Hematopoietic multipotent progenitor cell treated with erythropoietin and hydrocortisone succinate and interleukin-3 and kit ligand, for 15 days (in vitro differentiated cells): ENCODE measurements around the gene KRTAP5-6.
"Not testable (repeated sequence)": the region's sequence is repeated elsewhere in the genome, so short reads cannot be mapped to it uniquely, and the experiment has no call there.

Source experiments
- DNase-seq: peaks from one replicate; pipeline ENCODE4 v3.0.0-alpha.2; 2015; ENCODE audit warnings: low spot score

Gene KRTAP5-6

GRCh38 chr11:1661454-1662269, 35.3 kb upstream of the KRTAP5-6 start:
- DNase-seq = not testable (repeated sequence)

GRCh38 chr11:1662699-1663283, 34.2 kb upstream of the KRTAP5-6 start:
- not testable (repeated sequence) for DNase-seq

DNA sequence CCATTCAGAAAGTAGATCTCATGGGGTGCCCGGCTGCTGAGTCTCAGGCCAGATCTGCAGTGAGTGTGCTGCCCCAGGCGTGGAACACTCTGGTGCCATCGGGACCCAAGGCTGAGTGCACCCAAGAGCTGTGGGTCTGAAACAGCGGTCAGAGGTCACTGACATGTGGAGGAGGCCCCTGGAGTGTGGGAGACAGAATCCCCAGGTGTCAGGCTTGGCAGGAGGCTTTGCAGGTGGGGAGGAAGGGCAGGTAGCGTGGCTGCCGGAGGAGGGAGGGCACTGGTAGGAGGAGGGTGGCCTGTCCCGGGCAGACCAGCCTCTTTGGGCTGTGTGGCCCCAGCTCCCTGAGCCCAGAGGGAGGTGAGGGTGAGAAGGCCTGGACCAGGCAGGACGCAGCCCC, 31.7 kb upstream of the KRTAP5-6 start:
- no peak for DNase-seq

DNA sequence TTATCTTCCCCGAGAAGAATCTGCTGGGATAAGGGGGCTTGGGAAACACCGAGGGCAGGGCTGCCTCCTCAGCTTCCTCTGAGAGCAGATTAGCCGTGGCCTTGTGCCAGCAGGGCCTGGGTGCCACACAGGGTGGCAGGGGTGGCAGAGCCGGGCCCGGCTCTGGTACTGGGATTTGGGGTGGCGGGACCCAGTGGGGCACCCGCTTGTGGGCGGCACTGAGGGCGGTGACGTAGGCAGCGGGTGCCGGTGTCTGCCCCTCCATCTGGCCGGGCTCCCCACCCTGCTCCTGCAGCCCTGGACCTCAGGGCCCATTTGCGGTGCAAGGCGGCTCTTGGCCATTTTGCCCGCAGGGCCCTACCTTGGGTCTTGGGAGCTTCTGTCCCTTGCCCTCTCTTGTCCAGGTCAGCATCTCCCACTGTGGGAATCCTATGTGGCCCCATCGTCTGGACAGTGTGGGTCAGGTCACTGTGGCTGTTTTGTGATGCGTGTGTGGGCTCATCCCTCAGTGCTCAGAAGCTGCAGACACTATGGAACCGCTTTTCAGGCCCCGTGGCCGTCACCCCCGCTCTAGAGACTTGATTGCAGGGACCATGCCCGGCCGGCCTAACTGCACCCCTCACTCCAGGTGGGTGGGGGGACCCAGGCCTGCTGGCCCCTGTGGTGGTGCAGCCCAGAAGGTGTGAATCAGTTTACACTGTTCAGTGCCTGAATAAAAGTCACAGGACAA, 29.7 kb upstream of the KRTAP5-6 start:
- DNase-seq = no peak

GRCh38 chr11:1667906-1668305, 29.1 kb upstream of the KRTAP5-6 start:
- no peak for DNase-seq

GRCh38 chr11:1668911-1669473, 28.0 kb upstream of the KRTAP5-6 start:
- no peak for DNase-seq

DNA sequence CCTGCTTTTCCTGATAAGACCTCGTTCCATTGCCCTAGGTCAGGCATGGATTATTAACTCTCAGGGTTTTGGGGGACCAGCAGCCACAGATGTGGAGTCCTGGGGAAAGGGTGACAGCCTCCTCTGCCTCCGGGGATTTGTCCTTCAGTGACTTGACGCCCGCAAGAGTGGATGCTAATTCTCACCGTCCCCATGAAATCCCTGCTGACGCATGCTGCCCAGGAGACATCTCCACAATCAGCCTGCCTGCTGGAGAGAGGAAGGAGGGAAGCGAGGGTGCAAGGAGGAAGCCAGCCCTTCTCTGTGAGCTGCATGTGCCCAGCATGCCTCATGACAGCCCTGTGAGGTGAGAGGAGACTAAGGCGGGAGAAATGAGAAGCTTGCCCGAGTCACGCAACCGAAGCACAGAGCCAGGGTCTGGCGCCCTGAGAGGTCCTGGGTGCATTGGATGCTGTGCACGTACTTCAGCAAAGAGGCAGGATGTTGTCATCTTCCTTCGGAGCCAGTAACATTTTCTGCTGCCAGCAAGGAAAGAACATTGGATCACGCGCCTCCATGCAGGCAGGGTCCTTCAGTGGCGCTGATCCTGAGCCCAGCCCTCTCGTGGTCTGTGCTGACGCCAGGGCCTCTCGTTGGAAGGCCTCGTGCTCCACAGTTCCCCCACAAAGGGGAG, 27.3 kb upstream of the KRTAP5-6 start:
- DNase-seq = no peak

- not testable (repeated sequence) for DNase-seq
These were observed 26.5 kb upstream of the KRTAP5-6 start for GRCh38 chr11:1670457-1670856.

GRCh38 chr11:1670905-1671371, 26.1 kb upstream of the KRTAP5-6 start:
- no peak for DNase-seq

GRCh38 chr11:1671658-1672057, 25.3 kb upstream of the KRTAP5-6 start:
- DNase-seq = no peak

GRCh38 chr11:1672613-1673350, 24.2 kb upstream of the KRTAP5-6 start:
- DNase-seq = no peak

GRCh38 chr11:1673446-1674172, 23.4 kb upstream of the KRTAP5-6 start:
- DNase-seq = no peak

DNA sequence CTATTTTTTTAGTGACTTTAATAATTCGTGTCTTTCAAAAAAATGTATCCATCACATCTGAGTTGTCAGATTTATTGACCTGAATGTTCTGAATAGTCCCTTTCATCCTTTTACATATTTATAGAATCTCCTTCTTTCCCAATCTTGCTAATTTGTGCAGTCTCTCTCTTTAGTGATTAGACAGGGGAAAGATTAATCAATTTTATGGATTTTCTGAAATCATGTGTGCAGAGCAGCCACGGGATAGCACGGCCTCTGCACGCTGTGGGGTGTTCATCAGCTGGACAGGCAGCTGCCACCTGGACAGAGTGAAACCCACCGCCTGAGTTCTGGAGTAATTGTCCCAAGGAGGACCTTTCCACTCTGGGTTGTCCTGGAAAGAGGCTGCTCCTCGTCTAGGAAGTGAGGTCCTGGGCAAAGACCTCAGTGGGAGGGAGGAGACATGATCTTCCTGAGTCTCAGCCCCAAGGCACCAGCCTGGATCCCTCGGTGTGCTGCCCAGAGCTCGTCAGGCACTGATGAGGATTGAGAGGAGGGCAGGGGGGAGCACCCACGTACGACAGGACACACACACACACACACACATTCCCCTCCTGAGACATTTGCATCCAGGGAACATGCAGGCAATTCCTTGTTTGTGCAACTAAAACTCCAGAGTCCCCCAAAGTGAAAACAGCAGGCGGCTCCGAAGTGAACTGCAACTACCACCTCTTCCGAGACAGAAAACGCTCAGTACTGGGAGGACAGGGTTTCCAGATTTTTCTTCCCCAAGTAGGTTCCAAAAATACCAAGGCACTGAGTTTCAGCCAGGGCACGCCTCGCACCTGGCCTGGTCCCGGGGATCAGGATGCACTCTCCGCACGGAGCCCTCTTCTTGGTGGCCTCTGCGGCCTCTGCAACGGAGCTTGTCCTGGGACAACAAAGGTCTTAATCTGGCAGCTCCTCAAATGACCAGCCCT, 22.5 kb upstream of the KRTAP5-6 start:
- DNase-seq = no peak

GRCh38 chr11:1675536-1676228, 21.3 kb upstream of the KRTAP5-6 start:
- no peak for DNase-seq

DNA sequence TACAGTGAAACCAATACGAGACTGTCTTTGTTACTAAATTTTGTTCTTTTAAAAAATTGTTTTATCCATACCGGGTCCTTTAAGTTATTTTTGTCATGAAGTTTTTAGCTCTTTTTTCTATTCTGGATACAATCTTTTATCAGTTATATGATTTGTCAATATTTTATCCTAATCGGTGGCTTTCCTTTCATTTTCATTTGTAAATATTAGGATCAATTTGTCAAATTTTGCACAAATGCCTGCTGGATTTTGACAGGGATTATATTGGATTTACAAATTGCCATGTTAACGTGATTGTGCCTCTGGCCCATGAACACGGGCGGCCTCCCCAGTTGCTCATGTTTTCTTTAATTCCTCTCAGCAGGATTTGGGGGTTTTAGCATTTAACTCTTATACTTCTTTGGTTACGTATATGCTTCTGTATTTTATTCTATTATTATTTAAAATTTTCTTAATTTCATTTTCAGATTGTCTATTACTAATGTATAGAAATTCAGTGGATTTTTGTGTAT, 20.7 kb upstream of the KRTAP5-6 start:
- DNase-seq = no peak

DNA sequence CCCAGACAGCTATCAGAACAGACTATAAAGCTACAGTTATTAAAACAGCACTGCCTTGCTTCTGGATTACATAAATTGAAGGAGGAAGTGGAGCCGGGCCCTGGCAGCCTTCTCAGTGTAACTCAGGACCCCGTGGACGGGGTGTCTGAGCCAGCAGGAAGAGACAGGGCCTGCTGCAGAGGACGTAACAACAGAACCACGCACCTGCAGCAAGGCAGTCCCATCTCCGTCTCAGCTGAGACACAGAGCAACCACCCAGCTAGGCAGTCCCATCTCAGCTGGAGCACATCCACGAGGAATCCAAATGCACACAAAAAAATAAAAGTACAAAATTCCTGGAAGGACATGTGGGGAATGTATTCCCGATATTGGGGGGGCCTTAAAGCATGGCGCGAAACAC, 17.1 kb upstream of the KRTAP5-6 start:
- no peak for DNase-seq

- no peak for DNase-seq
These were observed 14.6 kb upstream of the KRTAP5-6 start for GRCh38 chr11:1682225-1682905.

DNA sequence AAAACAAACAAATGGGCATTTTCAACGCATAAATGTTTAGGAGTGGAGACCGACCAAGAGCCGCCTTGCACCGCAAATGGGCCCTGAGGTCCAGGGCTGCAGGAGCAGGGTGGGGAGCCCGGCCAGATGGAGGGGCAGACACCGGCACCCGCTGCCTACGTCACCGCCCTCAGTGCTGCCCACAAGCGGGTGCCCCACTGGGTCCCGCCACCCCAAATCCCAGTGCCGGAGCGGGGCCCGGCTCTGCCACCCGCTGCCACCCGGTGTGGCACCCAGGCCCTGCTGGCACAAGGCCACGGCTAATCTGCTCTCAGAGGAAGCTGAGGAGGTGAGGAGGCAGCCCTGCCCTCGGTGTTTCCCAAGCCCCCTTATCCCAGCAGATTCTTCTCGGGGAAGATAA, 13.8 kb upstream of the KRTAP5-6 start:
- DNase-seq = not testable (repeated sequence)
